ENCODE measurements around the gene R3HDM1.
"Not testable (repeated sequence)": the region's sequence is repeated elsewhere in the genome, so short reads cannot be mapped to it uniquely, and the experiment has no call there.

R3HDM1 gene

GRCh38 chr2:135581282-135581681 is 50.0 kb downstream of the R3HDM1 start:
- DNase-seq: no peak

- no peak for DNase-seq
Measured at GRCh38 chr2:135582383-135582782, 51.1 kb downstream of the R3HDM1 start.

GRCh38 chr2:135585586-135585985 is 54.3 kb downstream of the R3HDM1 start:
- peak; percentile 12 for DNase-seq

- peak; percentile 22 for DNase-seq
Measured at GRCh38 chr2:135586148-135586547, 54.9 kb downstream of the R3HDM1 start.

- no peak for DNase-seq
Measured at GRCh38 chr2:135587958-135588357, 56.7 kb downstream of the R3HDM1 start.

GRCh38 chr2:135590619-135591260 is 59.5 kb downstream of the R3HDM1 start:
- no peak for DNase-seq

GRCh38 chr2:135600915-135601314 is 69.6 kb downstream of the R3HDM1 start:
- DNase-seq: no peak

GRCh38 chr2:135603543-135603942 is 72.3 kb downstream of the R3HDM1 start:
- no peak for DNase-seq

GRCh38 chr2:135607561-135607960 is 76.3 kb downstream of the R3HDM1 start:
- no peak for DNase-seq

GRCh38 chr2:135612319-135612718 is 81.0 kb downstream of the R3HDM1 start:
- no peak for DNase-seq

- no peak for DNase-seq
Measured at GRCh38 chr2:135615404-135615803, 84.1 kb downstream of the R3HDM1 start.

GRCh38 chr2:135617501-135618015 is 86.3 kb downstream of the R3HDM1 start:
- no peak for DNase-seq

- no peak for DNase-seq
Measured at GRCh38 chr2:135620198-135620597, 88.9 kb downstream of the R3HDM1 start.

GRCh38 chr2:135629520-135629919 is 98.2 kb downstream of the R3HDM1 start:
- DNase-seq: no peak

- not testable (repeated sequence) for DNase-seq
Measured at GRCh38 chr2:135630034-135630433, 98.8 kb downstream of the R3HDM1 start.

GRCh38 chr2:135630488-135630887 is 99.2 kb downstream of the R3HDM1 start:
- no peak for DNase-seq

GRCh38 chr2:135633582-135633981 is 102.3 kb downstream of the R3HDM1 start:
- no peak for DNase-seq

- no peak for DNase-seq
Measured at GRCh38 chr2:135635212-135635835, 104.0 kb downstream of the R3HDM1 start.

GRCh38 chr2:135636982-135637381 is 105.7 kb downstream of the R3HDM1 start:
- DNase-seq: no peak

- no peak for DNase-seq
Measured at GRCh38 chr2:135637456-135638087, 106.3 kb downstream of the R3HDM1 start.

- DNase-seq: no peak
Measured at GRCh38 chr2:135638825-135639224, 107.5 kb downstream of the R3HDM1 start.

GRCh38 chr2:135641156-135642068 is 110.1 kb downstream of the R3HDM1 start:
- no peak for DNase-seq

All from retina (tissue), 1 donor.